Measurements from ENCODE around the gene CFAP161.

The CFAP161 gene, protein sequence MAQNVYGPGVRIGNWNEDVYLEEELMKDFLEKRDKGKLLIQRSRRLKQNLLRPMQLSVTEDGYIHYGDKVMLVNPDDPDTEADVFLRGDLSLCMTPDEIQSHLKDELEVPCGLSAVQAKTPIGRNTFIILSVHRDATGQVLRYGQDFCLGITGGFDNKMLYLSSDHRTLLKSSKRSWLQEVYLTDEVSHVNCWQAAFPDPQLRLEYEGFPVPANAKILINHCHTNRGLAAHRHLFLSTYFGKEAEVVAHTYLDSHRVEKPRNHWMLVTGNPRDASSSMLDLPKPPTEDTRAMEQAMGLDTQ

DNA sequence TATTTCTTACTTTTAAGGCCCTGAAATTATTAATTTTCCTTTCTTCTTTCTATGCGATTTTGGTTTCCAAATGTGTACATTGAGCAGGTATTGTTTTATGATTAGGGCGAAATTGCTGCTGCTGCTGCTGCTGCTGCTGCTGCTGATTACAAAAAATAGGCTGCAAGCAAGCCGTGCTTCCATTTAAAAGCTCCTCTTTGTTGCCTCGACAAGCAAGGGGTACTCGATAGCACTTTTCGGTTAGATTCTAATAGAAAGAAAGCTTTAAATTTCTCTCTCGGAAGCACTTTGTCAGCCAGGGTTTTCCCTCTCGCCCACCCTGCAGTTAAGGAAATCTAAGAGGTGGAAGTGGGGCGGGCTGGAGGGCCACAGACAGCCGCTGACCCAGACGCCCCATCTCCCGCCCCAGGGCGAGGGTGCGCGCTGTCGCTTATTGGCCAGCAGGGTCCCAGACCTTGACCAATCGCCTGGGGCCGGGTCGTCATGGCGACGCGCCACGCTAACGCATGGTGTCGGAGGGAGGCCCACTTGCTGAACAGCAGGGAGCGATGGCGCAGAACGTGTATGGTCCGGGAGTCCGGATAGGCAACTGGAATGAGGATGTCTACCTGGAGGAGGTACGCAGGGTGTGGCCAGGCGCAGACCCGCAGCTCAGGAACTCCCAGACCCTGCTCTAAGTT, at the start of gene CFAP161:
Gene CFAP161 (plus strand): TSS at position 489 of the 680 bp plus-strand sequence. CDS start 60 bp downstream, at position 549.
- peaks cover 7% of the 10 kb centered on the region for H3K4me1 Mint-ChIP-seq
- ATAC-seq (replicated peaks; ENCODE audit: extremely low read depth, poor library complexity, severe bottlenecking) (no peak), DNase-seq (ENCODE audit: low spot score in 2 of 2) (no peak)
- H3K27me3 Mint-ChIP-seq, result peaks cover 67% of the 10 kb centered on the region
- H3K9me3 Mint-ChIP-seq, result no peaks in the 10 kb centered on the region
- no peaks in the 10 kb centered on the region for H3K36me3 Mint-ChIP-seq (ENCODE audit: insufficient read depth)
- no peak within 1 kb of the TSS for H3K27ac Mint-ChIP-seq (ENCODE audit: low read depth)
- no peak within 1 kb of the TSS for H3K4me3 Mint-ChIP-seq

DNA sequence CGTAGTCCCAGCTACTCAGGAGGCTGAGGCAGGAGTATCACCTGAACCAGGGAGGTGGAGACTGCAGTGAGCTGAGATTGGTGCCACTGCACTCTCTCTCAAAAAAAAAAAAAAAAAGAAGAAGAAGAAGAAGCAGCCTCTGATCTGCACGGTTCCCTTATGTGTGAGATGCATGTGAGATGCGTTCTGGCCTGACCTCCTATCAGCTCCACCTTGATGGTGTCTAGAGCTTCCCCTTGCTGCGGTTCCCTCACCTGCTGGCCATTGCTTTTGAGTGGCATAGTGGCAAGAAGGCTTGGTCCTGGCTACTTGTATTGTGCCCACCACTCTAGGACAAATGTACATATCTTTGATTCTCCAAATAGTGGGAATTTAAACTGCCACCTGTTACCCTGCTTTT, 49.4 kb upstream of the CFAP161 start:
- DNase-seq (ENCODE audit: low spot score in 2 of 2) (no peak), ATAC-seq (replicated peaks; ENCODE audit: extremely low read depth, poor library complexity, severe bottlenecking) (no peak)
- no peaks in the 10 kb centered on the region for H3K9me3 Mint-ChIP-seq
- no peaks in the 10 kb centered on the region for H3K36me3 Mint-ChIP-seq (ENCODE audit: insufficient read depth)
- H3K27me3 Mint-ChIP-seq, result peaks cover 18% of the 10 kb centered on the region
- H3K4me1 Mint-ChIP-seq, result no peaks in the 10 kb centered on the region
- H3K4me3 Mint-ChIP-seq, result no peak overlapping the region
- H3K27ac Mint-ChIP-seq (ENCODE audit: low read depth), result no peak overlapping the region

DNA sequence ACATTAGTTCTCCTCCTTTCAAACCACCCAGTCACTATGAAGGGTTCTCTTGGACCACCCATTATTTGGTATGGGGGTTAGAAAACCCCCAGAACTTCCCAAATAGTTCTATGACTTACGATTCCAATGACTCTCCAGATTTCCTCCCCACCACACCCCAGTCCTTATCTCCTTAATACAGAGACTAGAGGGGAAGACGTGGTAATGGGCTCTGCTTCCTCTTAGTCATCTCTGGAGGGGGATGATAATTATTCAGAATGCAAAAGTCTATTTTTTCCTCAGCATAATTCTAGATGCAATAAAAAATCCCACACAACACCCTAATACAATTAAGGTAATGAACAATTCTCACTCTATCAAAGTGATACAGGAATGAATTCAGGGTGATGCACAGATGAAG, 48.9 kb upstream of the CFAP161 start:
- H3K4me1 Mint-ChIP-seq, result no peaks in the 10 kb centered on the region
- H3K9me3 Mint-ChIP-seq, result no peaks in the 10 kb centered on the region
- no peak overlapping the region for H3K27ac Mint-ChIP-seq (ENCODE audit: low read depth)
- no peaks in the 10 kb centered on the region for H3K36me3 Mint-ChIP-seq (ENCODE audit: insufficient read depth)
- DNase-seq (ENCODE audit: low spot score in 2 of 2), result no peak
- H3K4me3 Mint-ChIP-seq, result no peak overlapping the region
- ATAC-seq (replicated peaks; ENCODE audit: extremely low read depth, poor library complexity, severe bottlenecking), result no peak
- peaks cover 23% of the 10 kb centered on the region for H3K27me3 Mint-ChIP-seq

DNA sequence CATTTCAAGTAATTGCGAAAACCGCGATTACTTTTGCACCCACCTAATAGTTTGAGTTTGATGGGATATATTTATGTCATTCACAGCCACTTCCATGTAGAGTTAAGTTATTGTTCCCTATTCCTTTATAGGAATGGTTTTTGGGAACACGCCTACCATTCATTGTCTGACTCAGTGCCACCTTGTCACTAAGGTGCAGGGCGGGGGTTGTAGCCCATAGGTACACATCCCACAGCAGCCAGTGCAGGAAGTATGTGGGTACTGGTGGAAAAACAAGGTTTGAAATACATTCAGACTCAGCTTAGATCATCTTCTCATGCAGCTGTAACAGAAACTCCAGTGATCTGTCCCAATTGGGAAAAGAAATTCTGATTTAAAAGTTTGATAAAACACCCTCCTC, 48.2 kb upstream of the CFAP161 start:
- DNase-seq (ENCODE audit: low spot score in 2 of 2), result no peak
- no peak overlapping the region for H3K4me3 Mint-ChIP-seq
- no peak for ATAC-seq (replicated peaks; ENCODE audit: extremely low read depth, poor library complexity, severe bottlenecking)
- no peaks in the 10 kb centered on the region for H3K9me3 Mint-ChIP-seq
- H3K4me1 Mint-ChIP-seq, result no peaks in the 10 kb centered on the region
- H3K36me3 Mint-ChIP-seq (ENCODE audit: insufficient read depth), result no peaks in the 10 kb centered on the region
- H3K27me3 Mint-ChIP-seq, result peaks cover 29% of the 10 kb centered on the region
- no peak overlapping the region for H3K27ac Mint-ChIP-seq (ENCODE audit: low read depth)

DNA sequence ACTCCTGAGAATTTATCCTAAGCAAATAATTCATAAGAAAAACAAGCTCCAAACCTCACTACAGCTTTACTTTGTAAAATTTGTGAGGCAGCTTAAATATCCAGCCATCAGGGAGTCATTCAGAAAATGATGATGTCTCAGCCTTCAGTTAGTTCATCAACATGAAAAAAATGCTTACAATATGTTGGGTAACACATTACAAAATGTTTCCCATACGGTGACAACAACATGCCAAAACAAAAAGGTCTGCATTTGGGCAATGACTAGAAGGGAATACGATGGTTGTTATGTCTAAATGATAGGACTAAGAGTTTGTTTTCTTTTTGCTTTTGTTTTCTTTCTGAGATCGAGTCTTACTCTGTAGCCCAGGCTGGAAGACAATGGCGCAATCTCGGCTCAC, 47.0 kb upstream of the CFAP161 start:
- Mint-ChIP-seq H3K4me3 (no peak overlapping the region), H3K4me1 (no peaks in the 10 kb centered on the region), H3K27me3 (peaks cover 31% of the 10 kb centered on the region), H3K27ac (ENCODE audit: low read depth) (no peak overlapping the region), H3K36me3 (ENCODE audit: insufficient read depth) (no peaks in the 10 kb centered on the region), H3K9me3 (no peaks in the 10 kb centered on the region)
- DNase-seq (ENCODE audit: low spot score in 2 of 2), result no peak
- no peak for ATAC-seq (replicated peaks; ENCODE audit: extremely low read depth, poor library complexity, severe bottlenecking)

DNA sequence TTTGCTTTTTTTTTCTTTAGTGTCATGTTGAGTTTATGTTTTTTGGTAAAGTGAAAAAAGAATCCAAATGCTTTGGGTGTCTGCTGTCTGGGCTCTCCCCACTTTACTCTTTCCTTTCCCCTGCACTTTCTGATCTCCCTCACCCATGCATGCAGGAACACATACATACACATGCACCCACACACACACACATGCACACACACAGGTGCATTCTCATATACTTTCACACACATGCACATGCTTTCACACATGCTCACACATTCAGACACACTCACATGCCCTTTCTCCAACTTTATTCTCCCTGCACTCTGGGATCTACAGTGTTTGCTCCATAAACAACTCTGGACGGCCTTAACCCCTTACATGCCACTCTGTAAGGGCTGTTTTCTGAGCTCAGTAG, 46.4 kb upstream of the CFAP161 start:
- no peak overlapping the region for H3K27ac Mint-ChIP-seq (ENCODE audit: low read depth)
- H3K4me3 Mint-ChIP-seq, result no peak overlapping the region
- peaks cover 38% of the 10 kb centered on the region for H3K27me3 Mint-ChIP-seq
- no peak for ATAC-seq (replicated peaks; ENCODE audit: extremely low read depth, poor library complexity, severe bottlenecking)
- no peaks in the 10 kb centered on the region for H3K36me3 Mint-ChIP-seq (ENCODE audit: insufficient read depth)
- no peaks in the 10 kb centered on the region for H3K9me3 Mint-ChIP-seq
- H3K4me1 Mint-ChIP-seq, result no peaks in the 10 kb centered on the region
- no peak for DNase-seq (ENCODE audit: low spot score in 2 of 2)

DNA sequence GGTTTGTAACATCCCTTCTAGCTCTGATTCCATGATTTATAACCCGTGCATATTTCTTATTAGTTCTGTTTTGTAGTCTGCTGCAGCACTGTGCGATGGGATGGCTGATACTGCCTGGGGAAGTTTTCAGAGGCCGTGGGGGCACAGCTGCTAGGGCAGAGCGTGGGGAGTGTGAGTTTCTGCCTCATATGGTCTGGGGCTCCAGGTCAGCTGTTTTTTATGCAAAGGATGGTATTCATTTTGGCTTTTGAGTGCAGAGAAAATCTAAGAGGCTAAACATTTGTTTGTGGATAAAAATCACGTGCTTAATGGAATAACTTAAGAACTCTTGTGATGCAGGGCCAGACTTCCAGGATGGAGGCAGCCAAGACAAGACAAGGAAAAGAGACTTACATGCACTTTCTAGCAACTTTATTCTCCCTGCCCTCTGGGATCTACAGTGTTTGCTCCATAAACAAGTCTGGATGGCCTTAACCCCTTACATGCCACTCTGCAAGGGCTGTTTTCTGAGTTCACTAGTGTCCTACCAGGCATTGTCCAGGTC, 45.5 kb upstream of the CFAP161 start:
- DNase-seq (ENCODE audit: low spot score in 2 of 2) (no peak), ATAC-seq (replicated peaks; ENCODE audit: extremely low read depth, poor library complexity, severe bottlenecking) (no peak)
- H3K4me3 Mint-ChIP-seq, result no peak overlapping the region
- H3K36me3 Mint-ChIP-seq (ENCODE audit: insufficient read depth), result no peaks in the 10 kb centered on the region
- H3K27me3 Mint-ChIP-seq, result peaks cover 45% of the 10 kb centered on the region
- no peaks in the 10 kb centered on the region for H3K9me3 Mint-ChIP-seq
- H3K4me1 Mint-ChIP-seq, result no peaks in the 10 kb centered on the region
- H3K27ac Mint-ChIP-seq (ENCODE audit: low read depth), result no peak overlapping the region

DNA sequence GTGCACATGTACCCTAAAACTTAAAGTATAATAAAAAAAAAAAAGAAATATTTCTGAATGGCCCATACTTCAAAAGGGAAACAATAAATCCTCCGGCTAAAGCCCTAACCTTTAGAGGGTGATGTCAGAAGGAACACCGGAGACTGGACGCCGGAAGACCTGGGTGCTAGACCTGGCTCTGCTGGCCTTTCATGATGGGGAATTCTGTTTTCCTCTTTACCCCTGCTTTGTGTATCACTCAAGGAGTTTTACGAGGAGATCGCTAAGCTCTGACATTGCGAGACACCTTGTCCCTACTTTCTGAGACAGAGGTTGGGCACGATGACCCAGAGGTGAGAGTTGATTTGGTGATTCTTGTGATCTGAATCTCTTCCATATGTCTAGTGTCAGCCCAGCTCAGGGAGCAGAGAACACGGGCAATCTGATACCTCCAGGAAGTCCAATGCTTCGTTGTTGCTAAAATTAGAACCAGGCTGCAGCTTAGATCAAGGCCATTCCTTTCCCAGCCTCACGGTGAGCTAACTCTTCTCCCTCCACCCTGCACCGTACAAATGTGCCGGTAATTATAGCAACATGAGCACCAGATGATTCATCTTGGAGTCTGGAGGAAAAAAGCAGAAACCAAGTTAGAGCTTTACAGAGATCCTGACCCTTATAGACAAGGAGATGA, 42.0 kb upstream of the CFAP161 start:
- Mint-ChIP-seq H3K27me3 (peaks cover 75% of the 10 kb centered on the region), H3K9me3 (no peaks in the 10 kb centered on the region), H3K4me3 (no peak overlapping the region), H3K4me1 (no peaks in the 10 kb centered on the region), H3K27ac (ENCODE audit: low read depth) (no peak overlapping the region), H3K36me3 (ENCODE audit: insufficient read depth) (no peaks in the 10 kb centered on the region)
- DNase-seq (ENCODE audit: low spot score in 2 of 2), result no peak
- no peak for ATAC-seq (replicated peaks; ENCODE audit: extremely low read depth, poor library complexity, severe bottlenecking)

DNA sequence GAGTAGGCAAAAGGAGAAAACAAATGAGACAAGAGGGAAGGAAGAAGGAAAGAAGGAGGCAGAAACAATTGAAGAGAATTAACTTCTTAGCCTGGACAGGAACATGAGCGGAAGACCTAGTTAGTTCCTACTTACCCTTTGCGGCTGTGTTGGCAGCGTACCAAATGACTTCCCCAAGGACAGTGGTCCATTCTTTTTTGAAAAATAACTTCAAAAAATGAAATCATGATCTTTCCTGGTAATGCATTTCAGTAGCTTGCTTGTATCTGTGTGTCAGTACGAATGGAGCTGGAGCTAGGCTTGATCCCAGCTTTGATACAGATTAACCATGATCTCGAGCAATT, 41.5 kb upstream of the CFAP161 start:
- no peak for DNase-seq (ENCODE audit: low spot score in 2 of 2)
- Mint-ChIP-seq H3K27me3 (peaks cover 80% of the 10 kb centered on the region), H3K4me1 (no peaks in the 10 kb centered on the region), H3K4me3 (no peak overlapping the region), H3K36me3 (ENCODE audit: insufficient read depth) (no peaks in the 10 kb centered on the region), H3K27ac (ENCODE audit: low read depth) (no peak overlapping the region), H3K9me3 (no peaks in the 10 kb centered on the region)
- ATAC-seq (replicated peaks; ENCODE audit: extremely low read depth, poor library complexity, severe bottlenecking), result no peak

DNA sequence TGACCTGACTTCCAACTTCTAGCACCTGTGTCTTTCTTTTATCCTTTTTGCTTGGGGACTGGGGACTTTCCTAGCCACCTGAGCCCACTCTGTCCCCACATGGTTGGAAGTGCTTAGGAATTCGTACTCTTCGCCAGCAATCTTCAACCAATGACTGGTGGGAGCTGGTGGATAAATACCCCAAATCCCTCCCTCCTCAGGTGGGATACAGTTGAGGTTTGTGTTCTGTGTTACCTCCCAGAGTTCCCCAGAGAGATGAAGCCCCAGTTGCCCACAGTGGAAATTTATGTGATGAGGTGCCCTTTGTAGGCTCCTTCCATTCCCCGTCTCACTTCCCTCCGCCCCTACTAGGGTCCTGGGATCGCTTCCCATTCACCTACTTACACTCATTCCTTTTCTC, 40.1 kb upstream of the CFAP161 start:
- Mint-ChIP-seq H3K27me3 (peaks cover 83% of the 10 kb centered on the region), H3K4me3 (no peak overlapping the region), H3K36me3 (ENCODE audit: insufficient read depth) (no peaks in the 10 kb centered on the region), H3K4me1 (no peaks in the 10 kb centered on the region), H3K27ac (ENCODE audit: low read depth) (no peak overlapping the region), H3K9me3 (no peaks in the 10 kb centered on the region)
- ATAC-seq (replicated peaks; ENCODE audit: extremely low read depth, poor library complexity, severe bottlenecking), result no peak
- no peak for DNase-seq (ENCODE audit: low spot score in 2 of 2)

DNA sequence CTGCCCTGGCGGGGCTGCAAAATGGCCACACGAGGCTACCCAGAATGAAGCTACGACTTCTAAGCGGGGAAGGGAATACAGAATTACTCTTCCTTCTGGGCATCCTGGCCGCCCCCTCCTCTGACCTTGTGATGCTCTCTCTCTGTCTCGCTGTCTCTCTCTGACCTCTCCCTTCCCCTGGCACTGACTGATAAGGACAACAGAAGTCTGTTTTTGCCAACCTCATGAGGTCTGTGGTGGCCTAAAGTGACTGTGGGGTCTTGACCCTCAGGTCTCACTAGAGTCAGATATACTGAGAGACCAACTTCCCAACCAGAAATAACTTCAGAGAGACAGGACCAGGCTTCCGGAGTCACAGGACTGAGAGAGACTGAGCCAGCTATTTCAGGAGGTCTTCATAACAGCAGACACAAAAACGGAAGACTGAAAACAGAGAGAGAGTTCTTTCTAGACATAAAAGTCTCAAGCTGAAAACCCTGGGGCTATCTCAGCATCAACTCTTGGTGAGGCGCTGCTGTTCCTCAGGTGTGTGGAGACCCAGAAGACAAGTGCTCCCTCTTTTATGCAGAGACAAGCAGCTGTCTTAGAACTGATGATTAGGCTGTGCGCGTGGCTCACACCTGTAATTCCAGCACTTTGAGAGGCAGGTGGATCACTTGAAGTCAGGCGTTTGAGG, 38.2 kb upstream of the CFAP161 start:
- no peaks in the 10 kb centered on the region for H3K36me3 Mint-ChIP-seq (ENCODE audit: insufficient read depth)
- no peaks in the 10 kb centered on the region for H3K9me3 Mint-ChIP-seq
- H3K27ac Mint-ChIP-seq (ENCODE audit: low read depth), result no peak overlapping the region
- H3K27me3 Mint-ChIP-seq, result peaks cover 82% of the 10 kb centered on the region
- H3K4me3 Mint-ChIP-seq, result no peak overlapping the region
- ATAC-seq (replicated peaks; ENCODE audit: extremely low read depth, poor library complexity, severe bottlenecking) (no peak), DNase-seq (ENCODE audit: low spot score in 2 of 2) (no peak)
- H3K4me1 Mint-ChIP-seq, result no peaks in the 10 kb centered on the region

DNA sequence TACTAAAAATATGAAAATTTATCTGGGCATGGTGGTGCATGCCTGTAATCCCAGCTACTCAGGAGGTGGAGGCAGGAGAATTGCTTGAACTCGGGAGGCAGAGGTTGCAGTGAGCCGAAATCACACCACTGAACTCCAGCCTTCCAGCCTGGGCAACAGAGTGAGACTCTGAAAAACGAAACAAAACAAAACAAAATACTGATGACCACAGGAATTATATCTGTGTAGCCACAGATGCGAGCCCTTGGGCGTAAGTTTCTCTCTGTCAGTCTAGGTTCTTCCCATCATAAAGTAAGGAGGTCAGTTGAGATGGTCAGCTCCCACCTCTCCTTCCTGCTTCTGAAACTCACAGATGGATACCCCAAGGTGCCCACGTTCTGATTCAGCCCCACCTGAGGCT, 37.7 kb upstream of the CFAP161 start:
- no peaks in the 10 kb centered on the region for H3K4me1 Mint-ChIP-seq
- no peak for ATAC-seq (replicated peaks; ENCODE audit: extremely low read depth, poor library complexity, severe bottlenecking)

More for the DNA sequence above, 37.7 kb upstream of the CFAP161 start:
- DNase-seq (ENCODE audit: low spot score in 2 of 2), result no peak
- no peak overlapping the region for H3K4me3 Mint-ChIP-seq
- peaks cover 87% of the 10 kb centered on the region for H3K27me3 Mint-ChIP-seq
- H3K36me3 Mint-ChIP-seq (ENCODE audit: insufficient read depth), result no peaks in the 10 kb centered on the region
- no peak overlapping the region for H3K27ac Mint-ChIP-seq (ENCODE audit: low read depth)
- no peaks in the 10 kb centered on the region for H3K9me3 Mint-ChIP-seq
